DOHH2 (cell line): ENCODE data around the gene DLGAP1.

ENCODE experiments used
- H3F3A ChIP-seq: fragments of 200-600 bp; sonication (generic), shearing (Covaris generic); 2 replicates; pipeline ENCODE4 v1.6.0; 2016; ENCODE audit warnings: antibody characterized with exemption, mild to moderate bottlenecking; ENCODE audit not compliant: control insufficient read depth, insufficient read depth
- H3K27ac ChIP-seq: fragments of 200-600 bp; sonication (generic); 2 replicates; pipeline ENCODE4 v1.5.1; 2014; ENCODE audit warnings: low read depth, mild to moderate bottlenecking, low read length, moderate library complexity
- H3K27me3 ChIP-seq: fragments of 200-600 bp; sonication (generic); 2 replicates; pipeline ENCODE4 v1.6.1; 2014; ENCODE audit warnings: mild to moderate bottlenecking, low read length, mixed read lengths; ENCODE audit not compliant: control insufficient read depth
- H3K36me3 ChIP-seq: fragments of 200-600 bp; sonication (generic); 2 replicates; pipeline ENCODE4 v1.6.1; 2014; ENCODE audit warnings: mild to moderate bottlenecking, low read length, moderate library complexity, mixed read lengths; ENCODE audit not compliant: control insufficient read depth
- H3K4me1 ChIP-seq: fragments of 200-600 bp; sonication (generic); 2 replicates; pipeline ENCODE4 v1.6.1; 2014; ENCODE audit warnings: mild to moderate bottlenecking, low read length, mixed read lengths; ENCODE audit not compliant: control insufficient read depth
- H3K4me2 ChIP-seq: fragments of 200-600 bp; sonication (generic); 2 replicates; pipeline ENCODE4 v1.6.0; 2014; ENCODE audit warnings: mild to moderate bottlenecking, low read length, moderate library complexity
- H3K4me3 ChIP-seq: fragments of 200-600 bp; sonication (generic); 2 replicates; pipeline ENCODE4 v1.5.1; 2014; ENCODE audit warnings: mild to moderate bottlenecking, low read length, mixed read lengths
- H3K79me2 ChIP-seq: fragments of 200-600 bp; sonication (generic); 2 replicates; pipeline ENCODE4 v1.6.1; 2014; ENCODE audit warnings: mild to moderate bottlenecking, low read length, mixed read lengths; ENCODE audit not compliant: control insufficient read depth
- H3K9me2 ChIP-seq: fragments of 200-600 bp; sonication (generic); replicated peaks from 2 replicates; pipeline ENCODE4 v1.6.1; 2014; ENCODE audit warnings: mild to moderate bottlenecking, low read length, mixed read lengths; ENCODE audit not compliant: control insufficient read depth
- H3K9me3 ChIP-seq: fragments of 200-600 bp; sonication (generic); 2 replicates; pipeline ENCODE4 v1.6.1; 2014; ENCODE audit warnings: antibody characterized with exemption, low read length, mixed read lengths; ENCODE audit not compliant: control insufficient read depth, insufficient read depth
- H4K20me1 ChIP-seq: fragments of 200-600 bp; sonication (generic); 2 replicates; pipeline ENCODE4 v1.6.0; 2014; ENCODE audit warnings: low read depth, mild to moderate bottlenecking, antibody characterized with exemption, low read length, moderate library complexity; ENCODE audit not compliant: control insufficient read depth, insufficient read depth
- CTCF ChIP-seq: fragments of 200-600 bp; sonication (generic); IDR thresholded peaks from one replicate; pipeline ENCODE4 v1.5.1; 2014; ENCODE audit warnings: antibody characterized with exemption, mild to moderate bottlenecking, low read depth, low read length; ENCODE audit not compliant: poor library complexity, severe bottlenecking
- EZH2phosphoT487 ChIP-seq: fragments of 200-600 bp; sonication (generic); IDR thresholded peaks from 2 replicates; pipeline ENCODE4 v1.6.1; 2017; ENCODE audit warnings: borderline replicate concordance, mild to moderate bottlenecking, antibody characterized with exemption, low read length, moderate library complexity, mixed read lengths

The DLGAP1 gene

DNA sequence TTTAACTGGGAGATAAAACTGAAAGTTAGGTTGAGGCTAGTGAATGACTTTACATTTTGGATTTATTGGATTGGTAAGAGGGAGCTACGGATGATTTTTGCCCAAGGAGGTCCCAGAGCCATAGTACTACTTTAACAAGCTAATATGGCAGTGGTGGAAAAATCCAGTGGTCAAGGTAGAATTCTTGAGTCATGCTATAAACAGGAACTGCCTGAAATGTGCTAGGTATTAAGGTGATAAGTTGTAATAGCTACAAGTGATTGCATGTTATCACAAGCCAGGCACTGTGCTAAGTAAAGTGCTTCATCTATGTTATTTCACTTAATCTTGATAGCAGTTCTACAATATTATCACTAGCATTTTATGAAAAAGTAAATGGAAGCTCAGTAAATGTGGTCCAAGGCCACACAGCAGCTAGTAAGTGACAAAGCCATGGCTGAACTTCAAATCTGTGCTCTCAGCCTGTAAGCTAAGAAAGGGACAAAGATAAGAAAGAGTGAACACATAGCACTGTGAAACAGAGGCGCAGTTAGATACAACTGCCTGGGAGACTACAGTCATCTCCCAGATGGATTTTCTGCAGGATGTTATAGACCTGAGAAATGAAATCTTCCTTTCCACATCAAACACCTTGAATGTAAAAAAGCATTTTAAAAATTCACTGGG, 535.6 kb downstream of the DLGAP1 start:
- no peaks in the 10 kb centered on the region for H3K79me2 ChIP-seq
- no peaks in the 10 kb centered on the region for H3K27me3 ChIP-seq
- no peaks in the 10 kb centered on the region for H3K9me3 ChIP-seq
- no peak overlapping the region for H3K27ac ChIP-seq
- no peaks in the 10 kb centered on the region for H3K36me3 ChIP-seq
- H4K20me1 ChIP-seq = no peaks in the 10 kb centered on the region
- TF ChIP-seq CTCF = no peak
- H3K4me3 ChIP-seq = no peak overlapping the region
- no peak overlapping the region for H3K4me2 ChIP-seq
- no peaks in the 10 kb centered on the region for H3K4me1 ChIP-seq
- H3K9me2 ChIP-seq = no peaks in the 10 kb centered on the region
- no peaks in the 10 kb centered on the region for H3F3A ChIP-seq

GRCh38 chr18:3916082-3916481, 539.0 kb downstream of the DLGAP1 start:
- H3K4me1 ChIP-seq = no peaks in the 10 kb centered on the region
- H3F3A ChIP-seq = no peaks in the 10 kb centered on the region
- TF ChIP-seq EZH2phosphoT487 (no peak), CTCF (no peak)
- no peak overlapping the region for H3K4me2 ChIP-seq
- H3K36me3 ChIP-seq = no peaks in the 10 kb centered on the region
- no peaks in the 10 kb centered on the region for H3K79me2 ChIP-seq
- H4K20me1 ChIP-seq = no peaks in the 10 kb centered on the region
- no peak overlapping the region for H3K4me3 ChIP-seq
- H3K27me3 ChIP-seq = no peaks in the 10 kb centered on the region
- H3K27ac ChIP-seq = no peak overlapping the region
- no peaks in the 10 kb centered on the region for H3K9me3 ChIP-seq
- H3K9me2 ChIP-seq = no peaks in the 10 kb centered on the region

DNA sequence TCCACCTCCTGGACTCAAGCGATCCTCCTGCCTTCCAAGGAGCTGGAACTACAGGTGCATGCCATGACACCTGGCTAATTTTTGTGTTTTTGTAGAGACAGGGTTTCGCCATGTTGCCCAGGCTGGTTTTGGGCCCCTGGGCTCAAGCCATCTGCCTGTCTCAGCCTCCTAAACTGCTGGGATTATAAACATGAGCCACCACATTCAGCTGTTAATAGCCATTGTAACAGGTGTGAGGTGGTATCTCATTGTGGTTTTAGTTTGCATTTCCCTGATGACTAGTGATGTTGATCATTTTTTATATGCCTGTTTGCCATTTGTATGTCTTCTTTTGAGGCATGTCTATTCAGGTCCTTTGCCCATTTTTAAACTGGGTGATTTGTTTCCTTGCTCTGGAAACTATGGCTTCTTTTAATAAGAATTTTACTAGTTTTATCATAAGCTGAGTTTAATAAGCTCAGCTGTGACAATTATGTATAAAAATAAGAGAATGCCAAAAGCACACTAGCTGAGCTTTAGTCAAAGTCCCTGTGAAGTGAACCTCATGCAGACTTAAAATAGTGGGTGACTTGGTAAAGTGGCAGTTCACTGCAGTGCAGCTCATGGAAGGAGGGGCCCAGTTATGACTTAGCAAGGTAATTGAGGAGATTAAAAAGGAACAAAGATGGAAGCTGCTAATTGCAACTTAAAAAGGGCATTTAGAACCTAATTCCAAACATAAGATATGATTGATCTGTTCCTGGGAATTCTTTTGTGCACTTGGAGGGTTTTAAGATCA, 540.1 kb downstream of the DLGAP1 start:
- H3K27me3 ChIP-seq = no peaks in the 10 kb centered on the region
- H3K79me2 ChIP-seq = no peaks in the 10 kb centered on the region
- no peaks in the 10 kb centered on the region for H4K20me1 ChIP-seq
- H3K9me2 ChIP-seq = no peaks in the 10 kb centered on the region
- no peak overlapping the region for H3K4me3 ChIP-seq
- no peaks in the 10 kb centered on the region for H3K4me1 ChIP-seq
- H3K4me2 ChIP-seq = no peak overlapping the region
- H3K27ac ChIP-seq = no peak overlapping the region
- H3K36me3 ChIP-seq = no peaks in the 10 kb centered on the region
- no peaks in the 10 kb centered on the region for H3K9me3 ChIP-seq
- TF ChIP-seq CTCF (no peak), EZH2phosphoT487 (no peak)
- H3F3A ChIP-seq = no peaks in the 10 kb centered on the region
